NOMO-1 treated with dmso at 0.1 percent for 144 hours (cell line): Measurements from ENCODE around the gene ETV5.
A peak's percentile ranks its signal among the peaks of the same experiment; 100 is the strongest.

Source experiments
- DNase-seq: peaks from one replicate; lab custom pipeline; 2025; ENCODE audit not compliant: unreplicated experiment; lab: John Stamatoyannopoulos, UW

Gene ETV5

DNA sequence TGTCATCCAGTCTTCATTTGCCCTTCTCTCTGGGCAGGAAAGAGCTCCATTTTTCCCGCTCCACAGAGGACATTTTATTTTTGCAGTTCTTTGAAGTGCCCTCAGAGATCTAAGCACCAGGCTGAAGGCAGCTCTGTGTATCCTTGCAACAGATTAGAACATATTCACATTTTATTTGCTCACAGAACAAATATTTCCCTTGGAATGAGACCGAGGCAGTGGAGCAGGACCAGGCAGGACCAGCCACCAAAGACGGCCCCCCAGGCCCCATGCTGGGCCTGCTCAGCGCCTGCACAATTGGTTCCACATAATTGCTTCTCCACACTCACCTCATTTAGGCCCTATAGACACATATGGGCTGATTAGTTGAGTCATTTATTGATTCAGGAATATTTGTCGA is 15.7 kb upstream of the ETV5 start:
- no peak for DNase-seq

DNA sequence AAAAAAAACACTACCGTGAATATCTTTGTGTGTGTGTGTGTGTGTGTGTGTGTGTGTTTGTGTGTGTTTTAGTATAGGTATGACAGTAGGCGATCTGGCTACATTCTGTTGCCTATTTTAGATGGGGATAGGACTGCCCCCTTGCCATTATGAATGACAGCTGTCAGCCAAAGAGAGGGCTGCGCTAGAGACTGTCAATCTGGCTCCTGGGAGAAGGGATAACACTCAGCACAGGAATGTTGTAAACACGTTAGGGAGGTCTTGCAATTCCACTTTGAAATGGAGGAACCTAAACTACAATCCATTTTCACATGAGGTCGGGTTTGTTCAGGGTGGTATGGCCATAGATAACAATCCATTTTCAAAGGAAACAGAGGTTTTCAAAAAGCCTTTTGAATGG is 14.1 kb upstream of the ETV5 start:
- DNase-seq: no peak

DNA sequence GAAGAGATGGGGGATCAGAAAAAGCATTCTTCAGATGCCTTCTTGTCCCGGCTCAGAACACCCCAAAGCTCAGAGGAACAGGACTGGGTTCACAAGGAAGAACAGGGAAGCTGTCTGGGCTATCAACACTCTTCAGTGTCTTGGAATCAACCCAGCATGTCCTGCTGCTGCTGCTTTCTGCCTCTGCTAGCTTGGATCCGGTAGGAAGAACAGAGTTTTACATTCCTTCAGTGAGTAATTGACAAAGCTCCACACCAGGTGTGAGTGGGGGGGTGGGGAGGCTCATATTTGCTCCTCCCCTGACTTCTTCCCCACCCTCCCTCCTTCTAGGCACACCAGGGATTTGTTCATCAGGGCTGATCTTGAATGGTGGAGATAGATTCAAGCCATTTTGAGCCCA is 13.1 kb upstream of the ETV5 start:
- DNase-seq: no peak

GRCh38 chr3:186121278-186121677 is 12.4 kb upstream of the ETV5 start:
- DNase-seq: no peak

GRCh38 chr3:186119499-186119898 is 10.6 kb upstream of the ETV5 start:
- no peak for DNase-seq

GRCh38 chr3:186118692-186119091 is 9.8 kb upstream of the ETV5 start:
- no peak for DNase-seq

- DNase-seq: no peak
These were observed 8.7 kb upstream of the ETV5 start for GRCh38 chr3:186117521-186118134.

DNA sequence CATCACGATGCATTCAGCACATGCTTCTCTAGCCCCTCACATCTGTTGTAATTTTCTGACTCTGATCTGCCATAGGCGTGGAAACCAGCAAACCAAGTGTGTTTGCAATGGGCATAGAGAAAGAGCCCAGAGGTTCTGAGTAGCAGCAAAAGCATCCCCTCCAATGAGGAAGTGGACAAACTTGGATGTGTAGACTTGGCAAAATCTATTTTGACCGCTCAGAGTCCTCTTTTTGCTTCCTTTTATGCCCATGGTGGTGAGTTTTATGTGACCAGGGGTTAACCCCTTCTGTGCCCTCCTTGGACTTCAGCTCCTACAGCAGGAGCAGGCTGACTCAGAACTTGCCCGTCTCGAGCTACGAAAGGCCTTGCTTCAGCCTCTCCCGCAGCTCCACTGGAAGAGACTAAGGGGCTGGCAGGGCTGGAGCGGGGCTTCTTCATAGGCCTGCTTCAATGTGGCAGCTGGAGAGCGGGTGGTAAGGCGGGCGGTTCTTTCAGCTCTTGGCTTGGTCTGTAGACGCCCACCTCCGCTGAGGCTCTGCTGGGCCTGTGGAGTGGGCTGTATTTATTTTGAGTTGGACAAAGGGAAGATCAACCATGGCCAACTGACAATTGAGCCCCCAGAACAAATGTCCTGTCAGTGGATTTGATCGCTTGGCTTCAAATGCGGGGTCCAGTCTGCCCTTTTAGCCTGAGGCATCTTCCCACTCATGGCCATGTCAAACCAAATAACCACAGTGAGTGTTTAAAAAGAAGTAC is 6.5 kb upstream of the ETV5 start:
- DNase-seq: peak; percentile 59

- DNase-seq: peak; percentile 87
These were observed 2.4 kb upstream of the ETV5 start for GRCh38 chr3:186110975-186111974.

DNA sequence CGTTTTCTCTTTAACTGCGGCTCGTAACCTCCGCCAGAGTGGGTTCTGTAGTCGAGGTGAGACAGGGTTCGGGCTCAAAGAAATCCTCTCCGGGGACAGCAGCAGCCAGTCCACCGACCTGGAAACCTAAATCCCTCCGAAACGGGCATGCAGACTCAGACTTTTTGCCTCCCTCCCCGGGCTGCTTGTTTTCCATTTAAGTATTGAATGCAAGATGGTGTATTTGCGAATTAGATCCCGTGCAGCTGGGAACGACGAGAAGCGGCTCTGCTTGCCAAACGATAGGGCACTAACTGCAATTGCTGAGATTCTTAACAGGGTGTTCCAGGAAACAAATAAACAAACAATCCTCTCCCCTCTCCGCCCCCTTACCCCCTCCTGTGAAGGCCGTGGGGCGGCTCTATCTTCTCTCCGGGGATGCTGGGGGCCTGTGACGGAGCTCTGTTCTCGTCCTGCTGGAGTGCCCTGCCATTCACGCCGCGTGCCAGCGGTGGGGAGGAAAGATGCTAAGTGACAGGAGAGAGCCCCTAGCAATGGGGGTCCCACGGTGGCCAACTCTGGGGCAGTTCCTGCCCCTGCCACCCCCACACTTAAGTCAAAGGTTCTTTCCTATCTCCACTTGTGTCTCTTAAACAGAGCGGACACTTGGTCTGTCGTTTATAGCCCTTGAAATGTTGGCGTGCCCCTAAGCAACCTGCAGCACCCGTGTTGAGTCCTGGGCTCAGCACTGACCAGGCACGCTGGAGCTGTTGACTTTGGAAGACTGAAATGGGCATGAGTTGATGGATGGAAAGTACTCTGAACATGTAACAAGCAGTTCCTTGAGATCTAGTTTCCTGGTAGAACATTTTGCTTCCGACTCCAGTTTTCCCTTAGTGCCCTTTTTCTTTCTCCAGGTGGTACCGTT is 1.3 kb upstream of the ETV5 start:
- DNase-seq: no peak

DNA sequence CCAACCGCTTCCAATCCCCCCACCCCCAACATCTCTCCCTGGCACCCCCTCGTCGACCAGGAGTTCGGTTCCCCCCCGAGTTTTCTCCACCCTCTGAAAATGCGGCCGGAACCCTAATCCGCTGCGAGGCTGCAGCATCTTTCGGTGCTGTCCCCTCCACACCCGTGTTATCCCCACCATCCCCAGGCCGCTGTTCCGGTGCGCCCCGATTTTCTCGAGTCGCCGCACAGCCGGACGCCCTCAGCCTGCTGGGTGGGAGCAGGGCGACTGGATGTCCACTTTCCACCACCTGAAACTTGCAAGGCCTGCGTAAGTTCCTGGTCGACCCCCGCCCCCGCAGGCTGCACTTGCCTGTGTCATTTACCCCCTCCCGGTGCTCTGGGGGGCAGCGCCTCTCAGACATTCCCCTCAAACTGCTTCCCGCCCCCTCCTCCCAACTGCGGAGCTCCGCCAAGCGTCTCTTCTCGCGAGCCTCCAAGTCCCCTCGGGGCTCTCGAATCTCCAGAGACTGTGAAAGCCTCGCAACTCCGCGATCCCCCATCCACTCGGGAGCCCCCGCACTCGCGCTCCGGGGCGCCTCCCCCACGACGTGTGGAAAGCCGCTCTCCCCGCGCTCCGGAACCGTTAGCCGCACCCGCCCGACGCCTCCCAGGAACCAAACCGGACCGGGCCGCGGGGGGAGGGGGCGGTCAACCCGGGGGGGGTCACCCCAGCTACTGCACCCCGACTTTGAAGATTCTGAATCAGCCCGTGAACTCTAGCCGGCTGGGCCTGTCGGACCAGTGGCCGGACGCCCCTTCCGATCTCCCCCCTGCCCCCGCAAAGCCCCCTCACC is 566 bp downstream of the ETV5 start:
- DNase-seq: no peak

DNA sequence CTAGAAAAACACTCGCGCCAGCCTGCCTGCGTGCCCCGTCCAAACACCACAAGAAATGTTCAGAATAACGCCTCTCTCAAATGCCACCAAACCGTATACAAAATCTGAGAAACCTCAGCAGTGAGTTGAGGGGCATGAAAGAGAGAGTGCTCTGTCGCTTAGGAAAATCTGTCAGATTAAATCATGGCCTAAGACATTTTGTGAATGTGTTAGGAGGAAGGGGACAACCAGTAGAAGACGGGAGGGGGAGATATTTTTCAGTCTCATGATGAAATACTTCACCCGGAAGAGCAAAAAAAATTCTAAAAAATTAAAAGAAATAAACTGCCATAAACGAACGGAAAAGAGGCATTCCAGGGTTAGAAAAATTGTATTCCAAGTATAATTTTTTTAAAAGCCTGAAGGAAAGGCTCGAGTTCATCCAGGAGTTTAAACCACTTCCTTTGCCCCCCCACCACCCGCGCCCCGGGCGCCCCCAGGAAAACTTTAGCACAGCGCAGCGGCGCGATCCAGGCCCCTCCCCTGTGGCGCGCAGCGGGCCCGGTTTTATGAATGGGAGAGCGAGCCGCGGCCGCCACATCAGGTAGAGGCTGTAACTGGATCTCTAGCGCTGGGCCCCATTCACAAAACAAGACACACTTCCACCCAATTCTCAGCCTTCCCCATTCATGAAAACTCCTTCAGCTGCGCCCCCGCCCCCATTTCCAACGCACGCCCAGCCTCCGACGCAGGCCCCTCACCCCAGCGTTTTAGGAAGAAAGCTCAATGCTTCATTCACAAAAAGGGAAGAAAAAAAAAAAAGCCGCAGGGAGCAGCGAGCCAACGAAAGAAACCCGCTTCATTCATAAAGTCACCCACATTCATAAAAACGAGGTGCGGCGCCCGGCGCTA is 1.4 kb downstream of the ETV5 start:
- peak; percentile 75 for DNase-seq

DNA sequence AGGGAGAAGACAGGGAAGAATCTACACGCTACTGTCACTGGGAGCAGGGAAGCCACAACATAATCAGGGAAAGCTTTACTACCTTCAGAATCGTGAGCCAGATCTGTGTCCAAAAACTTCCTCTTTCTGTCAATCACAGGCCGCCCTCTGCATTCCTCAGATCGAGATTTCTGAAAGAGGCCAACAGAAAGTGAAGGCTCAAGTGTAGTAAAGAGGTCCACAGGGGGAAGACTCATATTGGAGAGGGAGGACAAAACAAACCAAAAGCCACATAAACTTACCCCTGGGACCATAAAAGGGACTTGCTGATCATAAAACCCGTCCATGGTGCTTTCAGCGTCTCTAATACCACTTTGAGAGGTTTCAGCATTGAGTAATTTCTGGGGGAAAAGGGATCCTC is 3.3 kb downstream of the ETV5 start:
- peak; percentile 15 for DNase-seq

DNA sequence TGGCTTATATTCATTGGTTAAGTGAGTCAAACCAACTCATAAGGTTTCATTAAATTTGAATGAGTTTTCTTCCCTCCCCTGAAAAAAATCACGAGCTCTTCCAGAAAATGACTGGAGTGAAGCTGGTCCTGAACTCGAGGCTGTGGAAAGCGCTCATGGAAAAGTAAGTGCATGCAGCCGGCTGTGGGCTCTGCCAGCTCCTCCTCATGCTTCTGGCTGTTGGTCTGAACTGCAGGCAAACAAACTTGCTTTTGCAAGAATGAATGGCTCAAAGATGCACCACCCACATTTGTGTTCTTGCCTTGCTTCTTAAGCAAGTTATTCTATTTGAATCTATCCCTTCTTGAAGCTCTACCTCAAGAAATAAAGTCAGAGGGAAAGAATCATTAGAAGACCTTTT is 6.2 kb downstream of the ETV5 start:
- no peak for DNase-seq

GRCh38 chr3:186100398-186100797 is 8.5 kb downstream of the ETV5 start:
- no peak for DNase-seq

GRCh38 chr3:186099178-186099577 is 9.7 kb downstream of the ETV5 start:
- no peak for DNase-seq

GRCh38 chr3:186098740-186099139 is 10.1 kb downstream of the ETV5 start:
- no peak for DNase-seq

GRCh38 chr3:186097663-186098451 is 11.0 kb downstream of the ETV5 start:
- no peak for DNase-seq
